ENCODE measurements around the gene CX3CL1.

- TF ChIP-seq CTCF (IDR thresholded peaks at IDR 0.05) (no peak), POLR2A (IDR thresholded peaks at IDR 0.05) (no peak)
These were observed 8.1 kb upstream of the CX3CL1 start for GRCh38 chr16:57364143-57364542.

Data from tibial nerve (tissue), 3 donors.